ENCODE measurements around the gene CROCC.
"Not testable (repeated sequence)": the region's sequence is repeated elsewhere in the genome, so short reads cannot be mapped to it uniquely, and the experiment has no call there.

- not testable (repeated sequence) for TF ChIP-seq CTCF, POLR2A, POLR2AphosphoS5 (IDR thresholded peaks at IDR 0.05)
These were observed 24.1 kb upstream of the CROCC start for GRCh38 chr1:16897653-16898052.
